ENCODE data around the gene PITX3. TPM values are rescaled to one million over a fixed set of nuclear protein-coding genes. Genes with fewer than 3 reads are reported as not detected.

Gene PITX3
- total RNA-seq, 1 experiment from 2014 or later: 1.9 TPM

GRCh38 chr10:102230264-102230860 is 10.9 kb downstream of the PITX3 start (continued):
- TF ChIP-seq CTCF (IDR thresholded peaks at IDR 0.05 in 2 of 3, conservative IDR thresholded peaks at IDR 0.05 in 1 of 3; ENCODE audit: borderline replicate concordance in 1 of 3, insufficient read depth in 1 of 3, low read depth in 2 of 3, low read length in 2 of 3): no peak
- no peak for TF ChIP-seq SP1 (IDR thresholded peaks at IDR 0.05; ENCODE audit: low read depth)
- TF ChIP-seq EGR1 (IDR thresholded peaks at IDR 0.05; ENCODE audit: low read depth): no peak
- no peak for TF ChIP-seq ELF1 (IDR thresholded peaks at IDR 0.05; ENCODE audit: borderline replicate concordance, low read depth)
- TF ChIP-seq YY1 (IDR thresholded peaks at IDR 0.05; ENCODE audit: extremely low read depth, insufficient replicate concordance, low read depth, low read length): peak; percentile 38
- TF ChIP-seq FOSL1 (IDR thresholded peaks at IDR 0.05; ENCODE audit: low read depth): no peak
- TF ChIP-seq SRF (IDR thresholded peaks at IDR 0.05; ENCODE audit: low read depth): no peak
- no peak for TF ChIP-seq REST (IDR thresholded peaks at IDR 0.05; ENCODE audit: low read depth)
- TF ChIP-seq EZH2 (IDR thresholded peaks at IDR 0.05): no peak
- TF ChIP-seq ATF3 (IDR thresholded peaks at IDR 0.05): no peak
- no peak for TF ChIP-seq ZFX (IDR thresholded peaks at IDR 0.05)
- no peak for TF ChIP-seq CEBPB (IDR thresholded peaks at IDR 0.05; ENCODE audit: low read depth)

Data from HCT116 (cell line).